RWPE1 (cell line): ENCODE results near the gene ZNF787.

Experiments
- CTCF ChIA-PET: fragments of 350-600 bp; sonication (Branson Sonifier 250); formaldehyde crosslinking; extraction: SDS; loops from one replicate; lab custom pipeline; 2021; lab: Yijun Ruan, JAX
- POLR2A ChIA-PET: fragments of 400-600 bp; formaldehyde crosslinking; extraction: SDS; loops from one replicate; lab custom pipeline; 2020; ENCODE audit warnings: antibody characterized with exemption; ENCODE audit not compliant: low non-redundant PET; lab: Yijun Ruan, JAX
- DNase-seq: peaks from one replicate; pipeline ENCODE4 v3.0.0; 2012; ENCODE audit warnings: low spot score
- H3K27ac ChIP-seq: fragments of 450-650 bp; 2 replicates; pipeline ENCODE4 v1.5.1; 2017
- CTCF ChIP-seq: fragments of 450-650 bp; conservative IDR thresholded peaks from 2 replicates; pipeline ENCODE4 v1.5.1; 2017; ENCODE audit warnings: low read depth, mild to moderate bottlenecking

ZNF787 gene

DNA sequence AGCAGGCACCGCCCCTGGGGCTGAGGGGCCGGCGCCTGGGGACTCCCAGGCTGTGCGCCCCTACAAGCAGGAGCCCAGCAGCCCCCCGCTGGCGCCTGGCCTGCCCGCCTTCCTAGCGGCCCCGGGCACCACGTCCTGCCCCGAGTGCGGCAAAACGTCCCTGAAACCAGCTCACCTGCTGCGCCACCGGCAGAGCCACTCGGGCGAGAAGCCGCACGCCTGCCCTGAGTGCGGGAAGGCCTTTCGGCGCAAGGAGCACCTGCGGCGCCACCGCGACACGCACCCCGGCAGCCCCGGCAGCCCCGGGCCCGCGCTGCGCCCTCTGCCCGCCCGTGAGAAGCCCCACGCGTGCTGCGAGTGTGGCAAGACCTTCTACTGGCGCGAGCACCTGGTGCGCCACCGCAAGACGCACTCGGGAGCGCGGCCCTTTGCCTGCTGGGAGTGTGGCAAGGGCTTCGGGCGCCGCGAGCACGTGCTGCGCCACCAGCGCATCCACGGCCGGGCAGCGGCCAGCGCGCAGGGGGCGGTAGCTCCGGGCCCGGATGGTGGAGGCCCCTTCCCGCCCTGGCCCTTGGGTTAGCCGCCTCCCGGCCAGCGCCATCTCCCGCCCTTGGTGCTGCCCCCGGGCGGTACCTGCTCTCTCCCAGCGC is 38.7 kb upstream of the ZNF787 start:
- no peak overlapping the region for H3K27ac ChIP-seq
- DNase-seq = no peak
- ChIA-PET CTCF (no interaction called here), POLR2A (no interaction called here)
- no peak for TF ChIP-seq CTCF

- no peak for TF ChIP-seq CTCF
- CTCF ChIA-PET = no interaction called here
Observed at GRCh38 chr19:56159009-56159559, 38.0 kb upstream of the ZNF787 start.

GRCh38 chr19:56158170-56158757 is 37.2 kb upstream of the ZNF787 start:
- TF ChIP-seq CTCF = no peak
- DNase-seq = no peak
- CTCF ChIA-PET = interaction anchor here (0.6 kb wide), 1 partner anchor 94 kb away, joined by 3 read pairs; no protein-coding TSS in a partner anchor
- H3K27ac ChIP-seq = no peak overlapping the region
- POLR2A ChIA-PET = no interaction called here

More at GRCh38 chr19:56159009-56159559, 38.0 kb upstream of the ZNF787 start:
- no peak for DNase-seq
- POLR2A ChIA-PET = no interaction called here
- H3K27ac ChIP-seq = no peak overlapping the region

GRCh38 chr19:56156768-56157167 is 35.7 kb upstream of the ZNF787 start:
- TF ChIP-seq CTCF = no peak
- no peak for DNase-seq
- H3K27ac ChIP-seq = no peak overlapping the region
- POLR2A ChIA-PET = no interaction called here
- CTCF ChIA-PET = interaction anchor here (0.7 kb wide), 1 partner anchor 126 kb away, joined by 4 read pairs; no protein-coding TSS in a partner anchor

- TF ChIP-seq CTCF = no peak
- ChIA-PET POLR2A (no interaction called here), CTCF (interaction anchor here (0.5 to 1.0 kb wide), 6 partner anchors 16 to 136 kb away, joined by 3 to 5 read pairs (median 4); no protein-coding TSS in a partner anchor)
- H3K27ac ChIP-seq = no peak overlapping the region
- no peak for DNase-seq
Observed at GRCh38 chr19:56155124-56155687, 34.1 kb upstream of the ZNF787 start.

- no peak for DNase-seq
- peak overlapping the region; percentile 11; the same call in 1 of the 2 replicates for H3K27ac ChIP-seq
- ChIA-PET POLR2A (no interaction called here), CTCF (no interaction called here)
- TF ChIP-seq CTCF = no peak
Observed at GRCh38 chr19:56153507-56153906, 32.4 kb upstream of the ZNF787 start.
